Measurements from ENCODE around the gene SUGCT.

Gene SUGCT

GRCh38 chr7:40474790-40475680, 340.2 kb downstream of the SUGCT start:
- DNase-seq (ENCODE audit: low spot score) = no peak

GRCh38 chr7:40475681-40475982, 340.8 kb downstream of the SUGCT start:
- no peak for DNase-seq (ENCODE audit: low spot score)

GRCh38 chr7:40477094-40477493, 342.3 kb downstream of the SUGCT start:
- no peak for DNase-seq (ENCODE audit: low spot score)

- DNase-seq (ENCODE audit: low spot score) = no peak
Observed at GRCh38 chr7:40482845-40483244, 348.0 kb downstream of the SUGCT start.

GRCh38 chr7:40483630-40484029, 348.8 kb downstream of the SUGCT start:
- no peak for DNase-seq (ENCODE audit: low spot score)

GRCh38 chr7:40489844-40490602, 355.2 kb downstream of the SUGCT start:
- DNase-seq (ENCODE audit: low spot score) = no peak

GRCh38 chr7:40490603-40490924, 355.8 kb downstream of the SUGCT start:
- no peak for DNase-seq (ENCODE audit: low spot score)

GRCh38 chr7:40492946-40493345, 358.1 kb downstream of the SUGCT start:
- DNase-seq (ENCODE audit: low spot score) = no peak

GRCh38 chr7:40493609-40494051, 358.8 kb downstream of the SUGCT start:
- no peak for DNase-seq (ENCODE audit: low spot score)

- no peak for DNase-seq (ENCODE audit: low spot score)
Observed at GRCh38 chr7:40498924-40499510, 364.2 kb downstream of the SUGCT start.

- no peak for DNase-seq (ENCODE audit: low spot score)
Observed at GRCh38 chr7:40499718-40500117, 364.9 kb downstream of the SUGCT start.

GRCh38 chr7:40500219-40500618, 365.4 kb downstream of the SUGCT start:
- no peak for DNase-seq (ENCODE audit: low spot score)

GRCh38 chr7:40502359-40502758, 367.6 kb downstream of the SUGCT start:
- no peak for DNase-seq (ENCODE audit: low spot score)

- DNase-seq (ENCODE audit: low spot score) = no peak
Observed at GRCh38 chr7:40506158-40506557, 371.4 kb downstream of the SUGCT start.

GRCh38 chr7:40507166-40507565, 372.4 kb downstream of the SUGCT start:
- DNase-seq (ENCODE audit: low spot score) = no peak

- no peak for DNase-seq (ENCODE audit: low spot score)
Observed at GRCh38 chr7:40509287-40509996, 374.6 kb downstream of the SUGCT start.

GRCh38 chr7:40516376-40516775, 381.6 kb downstream of the SUGCT start:
- no peak for DNase-seq (ENCODE audit: low spot score)

GRCh38 chr7:40519009-40519408, 384.2 kb downstream of the SUGCT start:
- no peak for DNase-seq (ENCODE audit: low spot score)

GRCh38 chr7:40520986-40521738, 386.4 kb downstream of the SUGCT start:
- no peak for DNase-seq (ENCODE audit: low spot score)

GRCh38 chr7:40525764-40526163, 391.0 kb downstream of the SUGCT start:
- DNase-seq (ENCODE audit: low spot score) = no peak

GRCh38 chr7:40526951-40527715, 392.3 kb downstream of the SUGCT start:
- no peak for DNase-seq (ENCODE audit: low spot score)
